Endothelial cell of umbilical vein (primary cell): ENCODE data around the gene AUTS2.

ENCODE experiments used
- EZH2 ChIP-seq: IDR thresholded peaks from 2 replicates; pipeline ENCODE4 v1.6.1; 2012; ENCODE audit warnings: borderline replicate concordance, low read depth, mild to moderate bottlenecking, moderate library complexity, low read length, inconsistent platforms; ENCODE audit not compliant: severe bottlenecking
- FOS ChIP-seq: IDR thresholded peaks from 2 replicates; pipeline ENCODE4 v1.6.1; 2011; ENCODE audit warnings: mild to moderate bottlenecking, low read length, moderate library complexity, borderline replicate concordance; ENCODE audit not compliant: insufficient read depth
- GATA2 ChIP-seq: IDR thresholded peaks from 2 replicates; pipeline ENCODE4 v1.7.0; 2011; ENCODE audit warnings: low read depth, mild to moderate bottlenecking, moderate library complexity, mixed read lengths, low read length; ENCODE audit not compliant: insufficient read length, insufficient read depth
- MYC ChIP-seq: IDR thresholded peaks from one replicate; pipeline ENCODE4 v1.6.1; 2011; ENCODE audit warnings: mild to moderate bottlenecking, low read depth, low read length
- POLR2A ChIP-seq: IDR thresholded peaks from 2 replicates; pipeline ENCODE4 v1.6.1; 2012; ENCODE audit warnings: low read depth, mild to moderate bottlenecking, control low read depth, low read length
- POLR2AphosphoS5 ChIP-seq: IDR thresholded peaks from 2 replicates; pipeline ENCODE4 v1.6.1; 2012; ENCODE audit warnings: low read depth, mild to moderate bottlenecking, control low read depth, low read length, moderate library complexity; ENCODE audit not compliant: insufficient read depth
- TF ChIP-seq, protein P1 (sequence below), 2 donors: IDR thresholded peaks; 1 replicate in 1 of 2; 2 replicates in 1 of 2; pipeline ENCODE4 v1.5.1; 2011; ENCODE audit warnings: low read length in 2 of 2, mild to moderate bottlenecking in 2 of 2, moderate library complexity in 2 of 2, control low read depth in 1 of 2, inconsistent platforms in 1 of 2, low read depth in 1 of 2; ENCODE audit not compliant: insufficient read depth in 1 of 2; ENCODE audit errors: extremely low read depth in 1 of 2

DNA sequence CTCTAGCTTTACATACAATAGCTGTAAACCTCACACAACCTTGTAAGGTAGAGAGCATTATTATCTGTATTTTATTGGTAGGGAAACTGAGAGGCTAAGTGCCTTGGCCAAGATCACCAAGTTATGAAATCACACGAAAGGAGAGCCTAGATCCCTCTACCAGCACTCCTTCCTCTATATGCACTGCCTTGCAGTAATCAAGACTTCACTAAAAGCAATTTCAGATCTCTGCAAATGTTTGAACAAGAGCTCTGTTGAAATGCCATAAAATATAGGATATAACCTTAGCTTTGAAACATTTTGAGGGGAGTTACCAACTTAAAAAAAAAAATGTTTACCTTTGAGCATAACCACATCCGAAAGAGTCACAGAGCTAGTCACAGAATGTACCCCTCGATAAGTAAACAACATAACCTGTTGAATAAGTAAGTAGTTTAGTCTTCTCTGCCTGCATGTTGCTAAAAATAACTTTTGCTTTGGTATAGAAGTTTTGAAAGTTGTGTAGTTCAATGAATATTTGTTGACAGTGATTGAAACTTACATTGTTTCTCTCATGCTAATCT is 709.4 kb downstream of the AUTS2 start:
- TF ChIP-seq GATA2, result no peak
- TF ChIP-seq, protein P1, sequence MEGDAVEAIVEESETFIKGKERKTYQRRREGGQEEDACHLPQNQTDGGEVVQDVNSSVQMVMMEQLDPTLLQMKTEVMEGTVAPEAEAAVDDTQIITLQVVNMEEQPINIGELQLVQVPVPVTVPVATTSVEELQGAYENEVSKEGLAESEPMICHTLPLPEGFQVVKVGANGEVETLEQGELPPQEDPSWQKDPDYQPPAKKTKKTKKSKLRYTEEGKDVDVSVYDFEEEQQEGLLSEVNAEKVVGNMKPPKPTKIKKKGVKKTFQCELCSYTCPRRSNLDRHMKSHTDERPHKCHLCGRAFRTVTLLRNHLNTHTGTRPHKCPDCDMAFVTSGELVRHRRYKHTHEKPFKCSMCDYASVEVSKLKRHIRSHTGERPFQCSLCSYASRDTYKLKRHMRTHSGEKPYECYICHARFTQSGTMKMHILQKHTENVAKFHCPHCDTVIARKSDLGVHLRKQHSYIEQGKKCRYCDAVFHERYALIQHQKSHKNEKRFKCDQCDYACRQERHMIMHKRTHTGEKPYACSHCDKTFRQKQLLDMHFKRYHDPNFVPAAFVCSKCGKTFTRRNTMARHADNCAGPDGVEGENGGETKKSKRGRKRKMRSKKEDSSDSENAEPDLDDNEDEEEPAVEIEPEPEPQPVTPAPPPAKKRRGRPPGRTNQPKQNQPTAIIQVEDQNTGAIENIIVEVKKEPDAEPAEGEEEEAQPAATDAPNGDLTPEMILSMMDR (IDR thresholded peaks at IDR 0.05; ENCODE audit: extremely low read depth in 1 of 2, insufficient read depth in 1 of 2, low read depth in 1 of 2, low read length in 2 of 2), result no peak
- TF ChIP-seq POLR2A, result no peak
- no peak for TF ChIP-seq POLR2AphosphoS5
- no peak for TF ChIP-seq FOS
- no peak for TF ChIP-seq EZH2
- TF ChIP-seq MYC, result no peak
